ENCODE results near the gene UQCR11. TPM values are rescaled to one million over a fixed set of nuclear protein-coding genes. Genes with fewer than 3 reads are reported as not detected.

UQCR11 gene
- total RNA-seq, 2 donors from 2014 or later, result 32.7 to 51.9 TPM

DNA sequence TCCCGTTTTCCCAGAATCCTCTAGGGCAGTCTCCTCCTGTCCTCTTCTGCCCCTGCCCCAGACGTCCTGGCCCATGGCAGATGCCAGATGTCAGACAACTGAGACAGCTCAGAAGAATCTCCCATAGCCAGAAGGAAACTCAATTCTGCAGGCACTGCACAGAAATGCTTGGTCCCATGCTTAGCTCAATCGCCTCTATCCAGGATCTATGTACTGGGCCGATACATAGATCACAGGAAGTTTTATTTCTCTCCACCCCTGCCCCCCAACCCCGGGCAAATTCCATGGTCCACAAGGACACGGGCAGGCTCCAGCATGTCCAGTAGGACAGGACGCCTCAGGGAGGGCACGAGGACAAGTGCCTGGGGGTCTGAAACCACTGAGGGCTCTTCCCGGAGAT, 17.4 kb downstream of the UQCR11 start:
- Histone ChIP-seq H3K9me3 (no peaks in the 10 kb centered on the region), H3K36me3 (peaks cover under 1% of the 10 kb centered on the region), H3K27ac (no peak overlapping the region), H3K4me3 (no peak overlapping the region), H3K27me3 (replicated peaks; ENCODE audit: insufficient read depth) (no peaks in the 10 kb centered on the region), H3K4me1 (ENCODE audit: control insufficient read depth in 1 of 2, low read depth in 2 of 2) (peaks cover 10 to 20% of the 10 kb centered on the region in 2 donors)
- ATAC-seq (ENCODE audit: insufficient number of reproducible peaks, low FRiP score, low read depth) (no peak), DNase-seq (ENCODE audit: low spot score) (no peak)
- TF ChIP-seq, protein P1, sequence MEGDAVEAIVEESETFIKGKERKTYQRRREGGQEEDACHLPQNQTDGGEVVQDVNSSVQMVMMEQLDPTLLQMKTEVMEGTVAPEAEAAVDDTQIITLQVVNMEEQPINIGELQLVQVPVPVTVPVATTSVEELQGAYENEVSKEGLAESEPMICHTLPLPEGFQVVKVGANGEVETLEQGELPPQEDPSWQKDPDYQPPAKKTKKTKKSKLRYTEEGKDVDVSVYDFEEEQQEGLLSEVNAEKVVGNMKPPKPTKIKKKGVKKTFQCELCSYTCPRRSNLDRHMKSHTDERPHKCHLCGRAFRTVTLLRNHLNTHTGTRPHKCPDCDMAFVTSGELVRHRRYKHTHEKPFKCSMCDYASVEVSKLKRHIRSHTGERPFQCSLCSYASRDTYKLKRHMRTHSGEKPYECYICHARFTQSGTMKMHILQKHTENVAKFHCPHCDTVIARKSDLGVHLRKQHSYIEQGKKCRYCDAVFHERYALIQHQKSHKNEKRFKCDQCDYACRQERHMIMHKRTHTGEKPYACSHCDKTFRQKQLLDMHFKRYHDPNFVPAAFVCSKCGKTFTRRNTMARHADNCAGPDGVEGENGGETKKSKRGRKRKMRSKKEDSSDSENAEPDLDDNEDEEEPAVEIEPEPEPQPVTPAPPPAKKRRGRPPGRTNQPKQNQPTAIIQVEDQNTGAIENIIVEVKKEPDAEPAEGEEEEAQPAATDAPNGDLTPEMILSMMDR (IDR thresholded peaks at IDR 0.05), result no peak

DNA sequence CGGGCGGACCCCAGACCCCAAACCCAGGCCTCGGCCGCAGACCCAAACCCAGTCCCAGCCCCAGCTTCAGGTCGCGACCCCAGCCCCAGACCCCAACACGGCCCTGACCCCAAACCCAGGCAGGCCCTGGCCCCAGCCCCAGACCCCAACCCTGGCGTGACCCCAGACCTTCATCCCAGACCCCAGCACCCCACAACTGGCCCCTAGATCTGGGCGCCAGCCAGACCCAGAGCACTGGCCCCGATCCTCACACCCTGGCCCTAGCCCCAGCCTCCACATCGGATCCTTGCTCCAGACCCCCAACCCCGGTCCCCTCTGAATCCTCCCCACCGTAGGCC, 20.1 kb downstream of the UQCR11 start:
- no peak overlapping the region for H3K4me3 ChIP-seq
- H3K9me3 ChIP-seq, result no peaks in the 10 kb centered on the region
- peaks cover 0 to 4% of the 10 kb centered on the region in 2 donors for H3K4me1 ChIP-seq (ENCODE audit: control insufficient read depth in 1 of 2, low read depth in 2 of 2)
- H3K27ac ChIP-seq, result no peak overlapping the region
- ATAC-seq (ENCODE audit: insufficient number of reproducible peaks, low FRiP score, low read depth) (no peak), DNase-seq (ENCODE audit: low spot score) (no peak)
- H3K36me3 ChIP-seq, result peaks cover 23% of the 10 kb centered on the region
- H3K27me3 ChIP-seq (replicated peaks; ENCODE audit: insufficient read depth), result no peaks in the 10 kb centered on the region
- TF ChIP-seq, protein P1 (IDR thresholded peaks at IDR 0.05), result no peak

DNA sequence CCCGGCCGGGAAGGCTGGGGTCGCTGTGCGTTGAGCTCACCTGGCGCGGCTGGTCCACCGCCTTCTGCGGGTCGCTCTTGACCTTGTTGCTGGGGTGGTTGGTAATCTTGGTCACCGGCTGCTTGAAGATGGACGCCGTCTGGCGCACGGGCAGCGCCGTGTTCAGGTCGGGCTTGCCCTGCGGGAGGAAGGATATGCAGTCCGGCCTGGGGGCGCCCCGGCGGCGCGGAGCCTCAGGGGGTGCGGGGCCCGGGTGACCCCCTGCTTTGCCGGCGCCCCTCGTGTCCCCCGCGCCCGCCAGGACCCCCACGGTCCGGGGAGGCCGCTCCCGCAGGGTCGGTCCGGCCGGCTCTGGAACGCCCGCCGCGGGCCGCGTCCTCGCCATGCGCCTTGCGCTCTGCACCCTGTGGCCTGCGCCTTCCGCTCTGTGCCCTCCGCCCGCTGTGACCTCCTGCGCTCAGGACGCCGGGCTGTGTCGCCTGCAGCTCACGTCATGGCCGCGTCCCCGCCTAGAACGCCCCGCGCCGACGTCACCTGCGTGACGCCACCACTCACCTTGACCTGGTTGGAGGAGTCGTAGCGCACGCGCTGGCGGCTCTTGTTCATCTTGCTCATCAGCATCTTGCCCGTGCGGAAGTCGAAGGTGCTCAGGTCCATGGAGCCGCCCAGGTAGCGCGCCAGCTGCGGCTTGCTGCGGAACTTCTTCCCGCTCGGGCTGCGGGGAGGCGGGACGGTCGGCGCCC, 20.6 kb downstream of the UQCR11 start:
- TF ChIP-seq, protein P1 (IDR thresholded peaks at IDR 0.05), result no peak
- Histone ChIP-seq H3K4me1 (ENCODE audit: control insufficient read depth in 1 of 2, low read depth in 2 of 2) (no peaks in the 10 kb centered on the region), H3K4me3 (no peak overlapping the region), H3K9me3 (no peaks in the 10 kb centered on the region), H3K36me3 (peaks cover 29% of the 10 kb centered on the region), H3K27ac (no peak overlapping the region), H3K27me3 (replicated peaks; ENCODE audit: insufficient read depth) (no peaks in the 10 kb centered on the region)
- DNase-seq (ENCODE audit: low spot score), result no peak
- ATAC-seq (ENCODE audit: insufficient number of reproducible peaks, low FRiP score, low read depth), result no peak

GRCh38 chr19:1582201-1582600, 23.1 kb downstream of the UQCR11 start:
- no peak for DNase-seq (ENCODE audit: low spot score)
- no peak for ATAC-seq (ENCODE audit: insufficient number of reproducible peaks, low FRiP score, low read depth)
- H3K4me3 ChIP-seq, result no peak overlapping the region
- H3K27ac ChIP-seq, result no peak overlapping the region
- H3K27me3 ChIP-seq (replicated peaks; ENCODE audit: insufficient read depth), result no peaks in the 10 kb centered on the region
- H3K9me3 ChIP-seq, result no peaks in the 10 kb centered on the region
- TF ChIP-seq, protein P1 (IDR thresholded peaks at IDR 0.05), result no peak
- H3K36me3 ChIP-seq, result peaks cover 45% of the 10 kb centered on the region
- H3K4me1 ChIP-seq (ENCODE audit: control insufficient read depth in 1 of 2, low read depth in 2 of 2), result no peaks in the 10 kb centered on the region

DNA sequence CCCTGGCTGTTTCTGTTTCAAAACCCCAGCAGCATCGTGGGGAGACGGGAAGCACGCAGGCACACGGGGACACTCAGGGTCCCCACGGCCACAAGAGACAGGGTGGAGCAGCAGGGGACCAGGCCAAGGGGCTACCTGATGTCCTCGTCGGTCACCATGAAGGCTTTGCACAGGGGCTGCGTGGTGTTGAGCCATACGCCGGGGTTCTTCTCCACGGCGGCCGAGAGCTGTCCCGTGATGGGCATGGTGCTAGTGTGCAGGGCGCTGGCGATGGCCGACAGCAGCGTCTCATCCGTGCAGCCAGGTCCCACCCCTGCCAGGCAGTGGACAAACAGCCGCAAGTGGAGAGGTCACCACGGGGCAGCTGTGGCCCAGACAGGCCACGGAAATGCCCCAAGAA, 24.3 kb downstream of the UQCR11 start:
- ATAC-seq (ENCODE audit: insufficient number of reproducible peaks, low FRiP score, low read depth), result no peak
- Histone ChIP-seq H3K36me3 (peaks cover 46% of the 10 kb centered on the region), H3K9me3 (no peaks in the 10 kb centered on the region), H3K4me3 (no peak overlapping the region), H3K27me3 (replicated peaks; ENCODE audit: insufficient read depth) (no peaks in the 10 kb centered on the region), H3K4me1 (ENCODE audit: control insufficient read depth in 1 of 2, low read depth in 2 of 2) (no peaks in the 10 kb centered on the region), H3K27ac (no peak overlapping the region)
- no peak for DNase-seq (ENCODE audit: low spot score)
- TF ChIP-seq, protein P1 (IDR thresholded peaks at IDR 0.05), result no peak

Data from thoracic aorta (tissue), 2 donors.